T-cell (primary cell): Measurements from ENCODE around the gene ADAMTS14. TPM values are rescaled to one million over a fixed set of nuclear protein-coding genes. Genes with fewer than 3 reads are reported as not detected.

Experiments used
- ATAC-seq, 4 experiments: fragments of 200-7000 bp in 3 of 4; fragments of 150-1000 bp in 1 of 4; cut with Tn5 transposase; replicated peaks in 1 of 4; 1 replicate in 3 of 4; 2 replicates in 1 of 4; pipeline ENCODE4 v1.10.0; 2021; ENCODE audit warnings: moderate library complexity in 3 of 4, mild to moderate bottlenecking in 2 of 4, moderate number of reproducible peaks in 1 of 4
- CTCF ChIA-PET, 2 donors: fragments of 300-600 bp; sonication (Branson Sonifier 250); formaldehyde crosslinking; loops; one replicate each; lab custom pipeline; 2022; ENCODE audit warnings: antibody characterized with exemption in 2 of 2; lab: Charles Lee
- POLR2A ChIA-PET, 2 donors: fragments of 300-600 bp; sonication (Branson Sonifier 250); formaldehyde crosslinking; loops; one replicate each; lab custom pipeline; 2022; ENCODE audit warnings: antibody characterized with exemption in 2 of 2; lab: Charles Lee
- DNase-seq, 35 experiments: peaks; one replicate each; pipeline versions ENCODE4 v3.0.0 to v3.0.0-alpha.2; 2013 to 2023
- H3K27ac ChIP-seq: one replicate; pipeline ENCODE4 v1.5.1; 2013; ENCODE audit warnings: low read length
- H3K27me3 ChIP-seq, 2 experiments: replicated peaks in 1 of 2; 1 replicate in 1 of 2; 2 replicates in 1 of 2; pipeline versions ENCODE4 v1.6.1 to v1.7.0; 2013; ENCODE audit warnings: low read length in 1 of 2, mixed read lengths in 1 of 2; ENCODE audit not compliant: control insufficient read depth in 2 of 2, insufficient read depth in 2 of 2; ENCODE audit errors: extremely low read depth in 1 of 2
- H3K36me3 ChIP-seq, 2 donors: 1 replicate in 1 of 2; 2 replicates in 1 of 2; pipeline versions ENCODE4 v1.6.1 to v1.7.0; 2013; ENCODE audit warnings: low read length in 1 of 2; ENCODE audit not compliant: control insufficient read depth in 2 of 2, insufficient read depth in 1 of 2; ENCODE audit errors: extremely low read depth in 1 of 2
- H3K4me1 ChIP-seq, 2 experiments: 1 replicate in 1 of 2; 2 replicates in 1 of 2; pipeline versions ENCODE4 v1.6.1 to v1.7.0; 2013; ENCODE audit warnings: low read length in 2 of 2, mixed read lengths in 1 of 2; ENCODE audit not compliant: insufficient read depth in 2 of 2, control insufficient read depth in 1 of 2; ENCODE audit errors: extremely low read depth in 1 of 2
- H3K4me3 ChIP-seq, 2 donors: 1 replicate in 1 of 2; 2 replicates in 1 of 2; pipeline versions ENCODE4 v1.5.1 to v1.7.0; 2013; ENCODE audit warnings: mild to moderate bottlenecking in 2 of 2, low read length in 1 of 2, moderate library complexity in 1 of 2; ENCODE audit not compliant: control insufficient read depth in 1 of 2; ENCODE audit errors: extremely low read depth in 1 of 2
- H3K9me3 ChIP-seq: 2 replicates; pipeline ENCODE4 v1.7.0; 2013
- H3K27ac Mint-ChIP-seq, 2 donors: one replicate each; pipeline ENCODE4 v1.8.0; 2020 to 2021; ENCODE audit warnings: mild to moderate bottlenecking in 2 of 2, mixed read lengths in 2 of 2
- H3K27me3 Mint-ChIP-seq, 2 donors: one replicate each; pipeline ENCODE4 v1.8.0; 2021 to 2022; ENCODE audit warnings: mixed read lengths in 2 of 2
- H3K36me3 Mint-ChIP-seq: one replicate; pipeline ENCODE4 v1.8.0; 2021; ENCODE audit warnings: mixed read lengths
- H3K4me1 Mint-ChIP-seq, 3 donors: one replicate each; pipeline ENCODE4 v1.8.0; 2020 to 2022; ENCODE audit warnings: mixed read lengths in 3 of 3, mild to moderate bottlenecking in 1 of 3
- H3K4me3 Mint-ChIP-seq, 3 donors: one replicate each; pipeline ENCODE4 v1.8.0; 2020 to 2022; ENCODE audit warnings: mild to moderate bottlenecking in 3 of 3, mixed read lengths in 3 of 3, moderate library complexity in 3 of 3
- H3K9me3 Mint-ChIP-seq, 3 donors: one replicate each; pipeline ENCODE4 v1.8.0; 2020 to 2022; ENCODE audit warnings: mixed read lengths in 3 of 3
- WGBS: methylation state at CpG from one replicate; pipeline ENCODE4 v1.1.5; 2013; ENCODE audit warnings: missing lambda C conversion rate; ENCODE audit not compliant: insufficient coverage; 5-methylcytosine and 5-hydroxymethylcytosine counted together
- total RNA-seq, 35 experiments: library from RNA in 6 of 35; stranded (reverse) in 6 of 35; fragments of 120-200 nt in 1 of 35; gene quantifications; one replicate each; pipeline versions ENCODE4 v1.2.1 to v1.2.4 and lab custom pipeline; 2013 to 2026

The ADAMTS14 gene
- total RNA-seq, 5 donors from 2014 or later (not counting 1 experiment from before 2014, with no cell fraction given): 0.09 to 0.13 (median 0.10) TPM; not detected in 1

DNA sequence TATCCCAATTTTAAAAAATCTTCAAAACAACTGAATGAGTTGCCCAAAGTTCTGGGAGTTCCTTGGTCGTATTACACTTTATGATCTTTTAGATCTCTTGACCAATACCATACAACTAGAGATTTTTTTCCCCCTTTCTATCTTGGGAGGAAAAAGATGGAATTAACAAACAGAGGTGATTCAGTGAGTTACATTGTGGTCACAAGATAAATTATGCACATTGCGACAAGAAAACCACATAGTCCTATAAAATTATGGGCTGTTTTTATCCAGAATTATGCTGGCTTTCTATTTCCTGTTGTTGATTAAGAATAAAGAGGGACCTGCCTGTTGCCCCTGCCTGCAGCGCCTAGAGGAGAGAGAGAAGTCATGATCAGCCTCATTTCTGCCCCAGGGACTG, 135.2 kb downstream of the ADAMTS14 start:
- WGBS: no CpG with 5 or more reads among the region's 3 CpGs
- H3K27ac ChIP-seq: no peak overlapping the region
- Mint-ChIP-seq H3K4me3 (no peak overlapping the region), H3K27me3 (peaks cover 12 to 18% of the 10 kb centered on the region in 2 donors), H3K9me3 (no peaks in the 10 kb centered on the region), H3K27ac (no peak overlapping the region), H3K4me1 (peaks cover 0 to 2% (median 0%) of the 10 kb centered on the region in 3 donors), H3K36me3 (peaks cover 3% of the 10 kb centered on the region)
- H3K36me3 ChIP-seq: no peaks in the 10 kb centered on the region
- ChIA-PET CTCF (no interaction called here), POLR2A (interaction anchor here in 1 of 2 donors (0.6 kb wide), 1 partner anchor 20 kb away, joined by 3 read pairs; no protein-coding TSS in a partner anchor)
- no peak for DNase-seq
- H3K4me3 ChIP-seq: no peak overlapping the region
- no peaks in the 10 kb centered on the region for H3K4me1 ChIP-seq
- peaks cover 0 to 3% of the 10 kb centered on the region in 2 experiments for H3K27me3 ChIP-seq
- no peak for ATAC-seq
- no peaks in the 10 kb centered on the region for H3K9me3 ChIP-seq

DNA sequence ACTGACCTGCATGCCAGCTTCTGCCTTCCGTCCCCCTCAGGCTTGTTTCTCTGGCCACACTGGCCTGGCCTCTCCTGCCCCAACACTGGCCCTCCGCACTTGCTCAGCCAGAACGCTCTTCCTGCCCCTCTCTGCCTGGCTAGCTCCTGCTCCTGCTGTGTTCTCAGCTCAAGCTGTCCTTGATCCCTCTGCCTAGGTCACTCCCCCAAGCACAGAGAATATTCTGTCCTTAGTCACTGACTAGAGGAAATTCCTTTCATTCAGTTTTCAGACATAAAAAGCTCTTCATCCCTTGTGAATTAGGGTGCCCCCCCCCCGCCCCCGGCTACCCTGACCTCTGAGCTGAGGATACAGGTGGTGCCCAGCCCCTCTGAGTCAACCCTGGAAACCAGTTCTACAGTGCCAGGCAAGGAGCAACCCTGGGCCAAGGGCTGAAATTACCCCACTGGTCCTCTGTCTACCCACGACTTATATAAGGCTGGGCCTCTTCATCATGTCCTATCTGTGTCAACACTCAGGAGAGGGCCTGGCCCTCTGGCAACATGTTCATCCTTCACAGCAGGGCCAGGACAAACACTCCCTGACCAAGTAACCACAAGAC, 136.8 kb downstream of the ADAMTS14 start:
- peaks cover under 1 to 4% (median 1%) of the 10 kb centered on the region in 3 donors for H3K4me1 Mint-ChIP-seq
- no peak overlapping the region for H3K4me3 Mint-ChIP-seq
- CTCF ChIA-PET: no interaction called here
- 86% methylated on average over 4 of the region's 6 CpGs for WGBS
- Histone ChIP-seq H3K27ac (no peak overlapping the region), H3K36me3 (no peaks in the 10 kb centered on the region), H3K4me3 (no peak overlapping the region), H3K27me3 (peaks cover 0 to 3% of the 10 kb centered on the region in 2 experiments), H3K4me1 (no peaks in the 10 kb centered on the region), H3K9me3 (no peaks in the 10 kb centered on the region)
- POLR2A ChIA-PET: no interaction called here
- no peak for DNase-seq
- no peak overlapping the region for H3K27ac Mint-ChIP-seq
- H3K27me3 Mint-ChIP-seq: peaks cover 8 to 12% of the 10 kb centered on the region in 2 donors
- H3K9me3 Mint-ChIP-seq: no peaks in the 10 kb centered on the region
- ATAC-seq: no peak
- peaks cover 3% of the 10 kb centered on the region for H3K36me3 Mint-ChIP-seq

DNA sequence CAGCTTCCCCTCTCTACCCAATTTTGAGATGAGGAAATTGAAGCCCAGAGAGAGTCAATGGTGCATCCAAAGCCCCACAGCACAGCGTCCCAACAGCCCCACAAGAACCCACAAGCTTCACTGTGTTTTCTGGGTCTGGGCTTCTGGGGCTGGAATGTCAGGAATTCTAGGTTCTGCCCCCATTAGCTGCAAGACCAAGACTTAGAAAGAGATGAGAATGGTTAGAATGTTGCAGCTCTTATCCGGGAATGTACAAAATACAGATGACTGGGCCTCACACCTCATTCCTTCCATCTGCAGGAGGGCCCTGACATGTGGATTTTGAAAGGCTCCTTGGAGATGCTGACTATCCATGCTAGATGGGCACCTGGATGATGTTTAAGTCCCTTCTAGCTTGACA, 137.4 kb downstream of the ADAMTS14 start:
- no peak overlapping the region for H3K27ac ChIP-seq
- no peak overlapping the region for H3K4me3 ChIP-seq
- Mint-ChIP-seq H3K36me3 (peaks cover 3% of the 10 kb centered on the region), H3K27ac (no peak overlapping the region), H3K4me3 (no peak overlapping the region), H3K4me1 (peaks cover 6 to 10% (median 8%) of the 10 kb centered on the region in 3 donors), H3K9me3 (no peaks in the 10 kb centered on the region), H3K27me3 (peaks cover 7 to 11% of the 10 kb centered on the region in 2 donors)
- no peaks in the 10 kb centered on the region for H3K9me3 ChIP-seq
- POLR2A ChIA-PET: no interaction called here
- H3K36me3 ChIP-seq: no peaks in the 10 kb centered on the region
- H3K27me3 ChIP-seq: peaks cover 0 to 3% of the 10 kb centered on the region in 2 experiments
- DNase-seq (no peak), ATAC-seq (no peak)
- CTCF ChIA-PET: interaction anchor here in 1 of 2 donors (0.7 kb wide), 1 partner anchor 71 kb away, joined by 3 read pairs; no protein-coding TSS in a partner anchor
- no CpG with 5 or more reads among the region's 2 CpGs for WGBS
- H3K4me1 ChIP-seq: no peaks in the 10 kb centered on the region

DNA sequence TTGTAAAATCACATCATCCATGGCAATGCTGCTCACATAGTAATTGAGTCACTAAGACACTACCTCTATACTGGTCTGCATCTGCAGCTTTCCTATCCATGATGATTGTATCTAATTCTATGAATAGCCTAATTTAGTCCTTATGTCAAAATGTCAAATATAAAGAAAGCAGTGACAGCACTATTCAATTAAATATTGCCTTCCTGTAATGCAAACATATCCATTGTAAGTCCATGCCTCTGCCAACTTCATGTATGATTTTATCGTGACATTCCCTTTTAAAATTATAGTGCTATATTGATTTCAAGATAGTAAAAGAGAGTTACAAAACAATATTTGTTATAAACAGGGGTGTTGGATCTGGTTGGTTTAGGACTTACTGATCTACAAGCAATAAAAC, 138.7 kb downstream of the ADAMTS14 start:
- Histone ChIP-seq H3K4me1 (peaks cover 0 to 7% of the 10 kb centered on the region in 2 experiments), H3K36me3 (no peaks in the 10 kb centered on the region), H3K27ac (no peak overlapping the region), H3K27me3 (peaks cover 0 to 2% of the 10 kb centered on the region in 2 experiments), H3K4me3 (no peak overlapping the region), H3K9me3 (no peaks in the 10 kb centered on the region)
- H3K9me3 Mint-ChIP-seq: no peaks in the 10 kb centered on the region
- POLR2A ChIA-PET: no interaction called here
- no peaks in the 10 kb centered on the region for H3K36me3 Mint-ChIP-seq
- CTCF ChIA-PET: no interaction called here
- peaks cover 4 to 7% of the 10 kb centered on the region in 2 donors for H3K27me3 Mint-ChIP-seq
- ATAC-seq (no peak), DNase-seq (no peak)
- no peak overlapping the region for H3K27ac Mint-ChIP-seq
- H3K4me3 Mint-ChIP-seq: no peak overlapping the region
- no CpG with 5 or more reads among the region's 1 CpG for WGBS
- peaks cover 11 to 18% (median 11%) of the 10 kb centered on the region in 3 donors for H3K4me1 Mint-ChIP-seq

GRCh38 chr10:70811881-70812280, 139.6 kb downstream of the ADAMTS14 start:
- H3K27ac Mint-ChIP-seq: no peak overlapping the region
- Histone ChIP-seq H3K27me3 (no peaks in the 10 kb centered on the region), H3K4me1 (peaks cover 0 to 13% of the 10 kb centered on the region in 2 experiments), H3K9me3 (no peaks in the 10 kb centered on the region), H3K4me3 (no peak overlapping the region), H3K36me3 (no peaks in the 10 kb centered on the region), H3K27ac (no peak overlapping the region)
- ATAC-seq (no peak), DNase-seq (no peak)
- 60% methylated on average over 1 of the region's 3 CpGs for WGBS
- CTCF ChIA-PET: interaction anchor here in 1 of 2 donors (0.6 kb wide), 1 partner anchor 1540 kb away, joined by 5 read pairs; no protein-coding TSS in a partner anchor
- POLR2A ChIA-PET: no interaction called here
- peaks cover 17 to 24% (median 17%) of the 10 kb centered on the region in 3 donors for H3K4me1 Mint-ChIP-seq
- H3K9me3 Mint-ChIP-seq: no peaks in the 10 kb centered on the region
- no peak overlapping the region for H3K4me3 Mint-ChIP-seq
- peaks cover 3 to 7% of the 10 kb centered on the region in 2 donors for H3K27me3 Mint-ChIP-seq
- no peaks in the 10 kb centered on the region for H3K36me3 Mint-ChIP-seq
